ENCODE results near the gene DDB1.

DNA sequence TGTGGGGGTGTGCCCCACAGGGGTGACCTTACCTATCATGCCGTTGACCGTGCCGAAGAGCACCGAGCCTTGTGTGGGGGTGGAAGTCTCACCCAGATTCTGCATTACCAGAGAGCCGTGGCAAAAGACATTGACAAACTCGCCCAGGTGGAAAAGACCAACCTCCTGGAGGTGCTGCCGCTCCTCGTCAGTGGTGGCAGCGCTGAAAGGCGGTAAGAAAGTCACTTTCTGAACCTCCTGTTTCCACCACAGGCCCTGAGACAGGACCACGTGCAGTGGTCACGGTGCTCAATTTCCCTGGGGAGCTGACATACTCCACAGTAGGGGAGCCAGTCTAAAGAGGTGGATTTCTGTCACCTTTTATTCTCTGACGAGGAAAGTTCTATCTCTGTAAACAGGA is 30.4 kb downstream of the DDB1 start:
- no peak for TF ChIP-seq EZH2 (IDR thresholded peaks at IDR 0.05; ENCODE audit: borderline replicate concordance, low read length)
- TF ChIP-seq, protein P1, sequence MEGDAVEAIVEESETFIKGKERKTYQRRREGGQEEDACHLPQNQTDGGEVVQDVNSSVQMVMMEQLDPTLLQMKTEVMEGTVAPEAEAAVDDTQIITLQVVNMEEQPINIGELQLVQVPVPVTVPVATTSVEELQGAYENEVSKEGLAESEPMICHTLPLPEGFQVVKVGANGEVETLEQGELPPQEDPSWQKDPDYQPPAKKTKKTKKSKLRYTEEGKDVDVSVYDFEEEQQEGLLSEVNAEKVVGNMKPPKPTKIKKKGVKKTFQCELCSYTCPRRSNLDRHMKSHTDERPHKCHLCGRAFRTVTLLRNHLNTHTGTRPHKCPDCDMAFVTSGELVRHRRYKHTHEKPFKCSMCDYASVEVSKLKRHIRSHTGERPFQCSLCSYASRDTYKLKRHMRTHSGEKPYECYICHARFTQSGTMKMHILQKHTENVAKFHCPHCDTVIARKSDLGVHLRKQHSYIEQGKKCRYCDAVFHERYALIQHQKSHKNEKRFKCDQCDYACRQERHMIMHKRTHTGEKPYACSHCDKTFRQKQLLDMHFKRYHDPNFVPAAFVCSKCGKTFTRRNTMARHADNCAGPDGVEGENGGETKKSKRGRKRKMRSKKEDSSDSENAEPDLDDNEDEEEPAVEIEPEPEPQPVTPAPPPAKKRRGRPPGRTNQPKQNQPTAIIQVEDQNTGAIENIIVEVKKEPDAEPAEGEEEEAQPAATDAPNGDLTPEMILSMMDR (conservative IDR thresholded peaks at IDR 0.05 in 1 of 2, IDR thresholded peaks at IDR 0.05 in 1 of 2; ENCODE audit: extremely low read depth in 1 of 2, insufficient read depth in 1 of 2, low read depth in 1 of 2, low read length in 2 of 2) = no peak
